Measurements from ENCODE around the gene LTK. TPM values are rescaled to one million over a fixed set of nuclear protein-coding genes. Genes with fewer than 3 reads are reported as not detected.

Gene LTK
- total RNA-seq, 1 experiment from 2014 or later = not detected

GRCh38 chr15:41558400-41559238 lies 45.0 kb upstream of the LTK start, which contains the start of gene TYRO3:
Gene TYRO3, plus strand, starts transcription at chr15:41559212. Its CDS starts 46 bp downstream, at chr15:41559258.
- ATAC-seq (peak; percentile 84), DNase-seq (ENCODE audit: low read depth, low spot score) (no peak)
- intact Hi-C loops (cut with micrococcal nuclease; ENCODE audit: unreplicated experiment) = no loop called here
- Histone ChIP-seq H3K4me1 (ENCODE audit: control insufficient read depth, insufficient read depth, low read length) (peaks cover 16% of the 10 kb centered on the region), H3K36me3 (ENCODE audit: control insufficient read depth, insufficient read depth, low read length) (no peaks in the 10 kb centered on the region), H3K27ac (ENCODE audit: low read length) (peak within 1 kb of the TSS; percentile 75), H3K4me3 (ENCODE audit: low read depth in 2 of 2, low read length in 2 of 2) (peak within 1 kb of the TSS; percentile 59 to 77), H3K27me3 (ENCODE audit: control insufficient read depth, insufficient read depth, low read length) (no peaks in the 10 kb centered on the region), H3K9me3 (ENCODE audit: control insufficient read depth, insufficient read depth, low read depth, low read length) (no peaks in the 10 kb centered on the region)
- in situ Hi-C loops (cut with HindIII; ENCODE audit: low pct_unique_long_range_greater_than_20kb, low sequenced_read_pairs) = no loop called here
- POLR2A ChIA-PET = no interaction called here
- CTCF ChIA-PET = interaction anchor here (0.6 to 0.9 kb wide), 3 partner anchors 27 to 64 kb away, joined by 3 to 8 read pairs (median 3); no protein-coding TSS in a partner anchor
- no TSS peak for BruUV-seq (replicated peaks)
- TF ChIP-seq, protein P1, sequence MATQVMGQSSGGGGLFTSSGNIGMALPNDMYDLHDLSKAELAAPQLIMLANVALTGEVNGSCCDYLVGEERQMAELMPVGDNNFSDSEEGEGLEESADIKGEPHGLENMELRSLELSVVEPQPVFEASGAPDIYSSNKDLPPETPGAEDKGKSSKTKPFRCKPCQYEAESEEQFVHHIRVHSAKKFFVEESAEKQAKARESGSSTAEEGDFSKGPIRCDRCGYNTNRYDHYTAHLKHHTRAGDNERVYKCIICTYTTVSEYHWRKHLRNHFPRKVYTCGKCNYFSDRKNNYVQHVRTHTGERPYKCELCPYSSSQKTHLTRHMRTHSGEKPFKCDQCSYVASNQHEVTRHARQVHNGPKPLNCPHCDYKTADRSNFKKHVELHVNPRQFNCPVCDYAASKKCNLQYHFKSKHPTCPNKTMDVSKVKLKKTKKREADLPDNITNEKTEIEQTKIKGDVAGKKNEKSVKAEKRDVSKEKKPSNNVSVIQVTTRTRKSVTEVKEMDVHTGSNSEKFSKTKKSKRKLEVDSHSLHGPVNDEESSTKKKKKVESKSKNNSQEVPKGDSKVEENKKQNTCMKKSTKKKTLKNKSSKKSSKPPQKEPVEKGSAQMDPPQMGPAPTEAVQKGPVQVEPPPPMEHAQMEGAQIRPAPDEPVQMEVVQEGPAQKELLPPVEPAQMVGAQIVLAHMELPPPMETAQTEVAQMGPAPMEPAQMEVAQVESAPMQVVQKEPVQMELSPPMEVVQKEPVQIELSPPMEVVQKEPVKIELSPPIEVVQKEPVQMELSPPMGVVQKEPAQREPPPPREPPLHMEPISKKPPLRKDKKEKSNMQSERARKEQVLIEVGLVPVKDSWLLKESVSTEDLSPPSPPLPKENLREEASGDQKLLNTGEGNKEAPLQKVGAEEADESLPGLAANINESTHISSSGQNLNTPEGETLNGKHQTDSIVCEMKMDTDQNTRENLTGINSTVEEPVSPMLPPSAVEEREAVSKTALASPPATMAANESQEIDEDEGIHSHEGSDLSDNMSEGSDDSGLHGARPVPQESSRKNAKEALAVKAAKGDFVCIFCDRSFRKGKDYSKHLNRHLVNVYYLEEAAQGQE (IDR thresholded peaks at IDR 0.05; ENCODE audit: insufficient read depth in 1 of 2, low read depth in 2 of 2, low read length in 1 of 2) = no peak
- no peak for TF ChIP-seq TCF7L2 (IDR thresholded peaks at IDR 0.05; ENCODE audit: low read depth, low read length)
- no peak; the same call in 1 of the 2 replicates for TF ChIP-seq CTCF (IDR thresholded peaks at IDR 0.05)
- TF ChIP-seq SIN3A (IDR thresholded peaks at IDR 0.05; ENCODE audit: borderline replicate concordance, insufficient read depth, low read depth, low read length) = no peak
- no peak for TF ChIP-seq POLR2AphosphoS5 (IDR thresholded peaks at IDR 0.05; ENCODE audit: low read depth, low read length)

DNA sequence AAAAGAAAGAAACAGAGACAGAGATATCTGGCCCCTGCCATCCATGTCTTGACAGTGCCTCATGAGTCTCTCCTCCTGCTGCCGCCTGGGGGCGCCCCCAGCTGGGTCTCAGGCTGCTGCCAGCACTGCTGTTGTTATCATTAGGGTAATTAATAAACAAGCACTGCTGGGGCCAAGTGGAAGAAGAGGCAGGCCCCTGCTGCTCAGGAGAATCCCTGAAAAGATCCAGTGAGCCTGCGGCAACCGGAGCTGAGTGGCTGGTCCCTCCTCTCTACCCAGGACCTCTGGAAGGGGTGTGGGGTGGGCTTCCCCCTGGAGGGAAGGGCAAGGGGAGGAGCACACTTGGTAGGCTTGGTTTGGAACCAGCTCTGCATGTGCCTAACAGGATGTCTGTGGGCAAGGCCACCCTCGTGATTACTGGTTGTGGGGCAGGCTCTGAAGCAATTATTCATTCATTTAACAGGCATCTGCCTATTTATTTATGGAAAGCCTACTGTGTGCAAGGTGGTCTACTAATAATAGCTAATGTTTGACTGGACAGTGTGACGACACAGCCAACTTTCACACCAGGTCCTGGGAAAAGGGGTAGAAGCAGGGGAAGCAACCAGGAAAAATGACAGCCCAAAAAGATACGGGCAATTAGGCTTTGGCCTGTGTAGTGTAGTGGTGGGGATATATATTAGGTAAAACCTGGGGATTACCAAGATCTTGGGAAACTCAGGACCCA lies 44.2 kb upstream of the LTK start:
- ChIA-PET POLR2A (no interaction called here), CTCF (interaction anchor here (0.6 to 1.4 kb wide), 6 partner anchors 28 to 359 kb away, joined by 3 to 8 read pairs (median 4); no protein-coding TSS in a partner anchor)
- Histone ChIP-seq H3K27ac (ENCODE audit: low read length) (peak overlapping the region; percentile 75), H3K4me1 (ENCODE audit: control insufficient read depth, insufficient read depth, low read length) (peaks cover 16% of the 10 kb centered on the region), H3K9me3 (ENCODE audit: control insufficient read depth, insufficient read depth, low read depth, low read length) (no peaks in the 10 kb centered on the region), H3K27me3 (ENCODE audit: control insufficient read depth, insufficient read depth, low read length) (no peaks in the 10 kb centered on the region), H3K36me3 (ENCODE audit: control insufficient read depth, insufficient read depth, low read length) (no peaks in the 10 kb centered on the region), H3K4me3 (ENCODE audit: low read depth in 2 of 2, low read length in 2 of 2) (peak overlapping the region; percentile 59 to 77)
- intact Hi-C loops (cut with micrococcal nuclease; ENCODE audit: unreplicated experiment) = no loop called here
- peak; percentile 76 for ATAC-seq
- in situ Hi-C loops (cut with HindIII; ENCODE audit: low pct_unique_long_range_greater_than_20kb, low sequenced_read_pairs) = no loop called here
- no peak for DNase-seq (ENCODE audit: low read depth, low spot score)
- TF ChIP-seq TCF7L2 (IDR thresholded peaks at IDR 0.05; ENCODE audit: low read depth, low read length) = no peak
- no peak for TF ChIP-seq SIN3A (IDR thresholded peaks at IDR 0.05; ENCODE audit: borderline replicate concordance, insufficient read depth, low read depth, low read length)
- no peak for TF ChIP-seq POLR2AphosphoS5 (IDR thresholded peaks at IDR 0.05; ENCODE audit: low read depth, low read length)
- peak; percentile 99 for TF ChIP-seq CTCF (IDR thresholded peaks at IDR 0.05)
- BruUV-seq (replicated peaks) = no TSS peak
